HG02571 (cell line): ENCODE data around the gene BBX.
A peak's percentile ranks its signal among the peaks of the same experiment; 100 is the strongest.

Experiments
- ATAC-seq: cut with Tn5 transposase; IDR thresholded peaks from one replicate; pipeline ENCODE4 v1.9.1; 2021; ENCODE audit warnings: mild to moderate bottlenecking, moderate library complexity; ENCODE audit not compliant: unreplicated experiment

The BBX gene

GRCh38 chr3:107596639-107597038 lies 73.9 kb downstream of the BBX start:
- ATAC-seq: no peak

- peak; percentile 93 for ATAC-seq
These were observed 76.4 kb downstream of the BBX start for GRCh38 chr3:107598926-107599771.

DNA sequence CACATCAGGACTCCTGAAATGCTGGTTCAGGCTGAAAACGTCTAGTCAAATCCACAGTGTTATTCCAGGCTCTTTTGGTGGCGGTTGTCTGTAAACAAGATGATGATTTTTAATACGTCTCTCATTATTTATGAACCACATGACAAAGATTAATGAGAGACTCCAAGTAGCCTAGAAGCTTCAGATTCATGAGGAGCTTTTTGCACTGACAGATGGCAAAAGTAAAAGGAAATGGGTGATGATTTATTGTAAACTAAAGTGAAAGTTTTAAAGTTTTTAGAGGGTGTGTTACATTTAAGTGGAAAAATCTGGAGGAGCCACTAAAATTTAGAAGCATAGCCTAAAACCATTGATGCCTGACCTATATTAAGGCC lies 77.0 kb downstream of the BBX start:
- ATAC-seq: no peak

GRCh38 chr3:107600780-107601179 lies 78.0 kb downstream of the BBX start:
- ATAC-seq: no peak

- ATAC-seq: no peak
These were observed 81.5 kb downstream of the BBX start for GRCh38 chr3:107604057-107604822.

- no peak for ATAC-seq
These were observed 89.2 kb downstream of the BBX start for GRCh38 chr3:107611775-107612469.

DNA sequence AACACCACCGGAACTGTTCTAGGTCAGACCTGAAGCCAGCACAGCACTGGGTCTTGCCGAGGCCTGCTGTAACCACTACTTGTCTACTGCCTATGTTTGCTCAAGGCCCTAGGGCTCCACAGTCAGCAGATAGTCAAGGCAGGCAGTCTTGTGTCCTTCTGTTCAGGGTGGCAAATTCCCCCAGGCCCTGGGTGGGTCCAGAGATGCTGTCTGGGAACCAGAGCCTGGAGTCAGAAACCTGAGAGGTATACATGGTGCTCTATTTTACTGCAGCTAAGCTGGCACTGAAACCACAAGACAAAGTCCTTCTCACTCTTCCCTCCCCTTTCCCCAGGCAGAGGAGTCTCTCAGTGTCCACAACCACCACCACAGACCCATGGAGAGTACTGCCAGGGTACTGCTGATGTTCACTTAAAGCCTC lies 89.9 kb downstream of the BBX start:
- ATAC-seq: no peak

GRCh38 chr3:107619549-107619948 lies 96.8 kb downstream of the BBX start:
- ATAC-seq: no peak

DNA sequence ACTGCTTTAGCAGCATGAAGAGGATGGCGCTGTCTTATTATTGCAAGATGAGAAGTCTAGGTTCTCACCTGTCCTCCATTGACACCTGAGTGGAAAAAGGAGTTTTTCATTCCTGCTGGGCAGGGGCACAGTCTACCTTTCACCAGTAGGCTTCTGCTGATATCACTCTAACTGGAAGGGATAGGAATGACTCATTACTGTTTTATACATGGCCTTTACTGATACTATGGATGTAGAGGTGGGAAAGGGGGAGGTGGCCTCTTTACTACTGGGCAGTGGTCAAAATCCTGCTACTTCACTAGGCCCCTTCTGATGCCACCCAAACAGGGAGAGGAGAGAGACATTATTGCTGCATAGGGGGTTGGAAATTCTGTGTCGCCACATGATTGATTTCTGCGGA lies 97.8 kb downstream of the BBX start:
- ATAC-seq: no peak

DNA sequence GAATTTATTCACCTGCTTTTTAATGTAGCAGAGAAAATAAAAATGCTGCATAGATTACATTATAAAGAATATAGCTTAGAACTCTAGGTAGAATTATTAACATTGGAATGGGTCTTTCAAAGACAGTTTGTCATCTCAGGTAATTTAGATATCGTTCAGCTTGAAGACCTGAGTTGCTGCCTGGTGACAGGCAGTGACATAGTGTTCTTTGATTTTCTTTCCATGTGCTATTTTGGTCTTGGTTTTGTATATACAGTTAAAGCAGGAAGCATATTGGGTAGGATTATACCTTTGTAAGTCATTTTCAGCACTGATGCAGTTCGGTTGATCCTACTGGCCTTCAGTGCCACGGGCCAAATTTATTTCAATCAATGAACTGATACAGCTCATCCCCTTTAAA lies 98.7 kb downstream of the BBX start:
- no peak for ATAC-seq

GRCh38 chr3:107627962-107628542 lies 105.3 kb downstream of the BBX start:
- ATAC-seq: no peak

DNA sequence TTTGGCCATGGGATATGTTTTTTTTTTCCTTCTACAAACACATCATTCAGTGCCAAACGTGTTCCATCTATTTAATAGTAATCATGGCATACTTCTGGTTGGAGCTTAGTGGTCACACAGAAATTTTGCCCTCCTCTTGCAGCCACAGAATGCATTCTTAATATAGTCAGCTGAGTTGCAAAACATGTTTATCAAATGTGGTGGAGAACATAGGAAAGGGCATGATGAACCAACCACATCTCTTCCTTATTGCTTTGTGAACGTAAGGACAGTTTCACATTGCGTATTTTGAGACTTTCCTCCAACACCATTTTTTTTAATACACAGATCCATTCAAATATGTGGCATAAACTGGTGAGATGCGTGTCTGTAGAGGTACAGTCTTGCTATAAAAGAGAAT lies 106.8 kb downstream of the BBX start:
- ATAC-seq: no peak

DNA sequence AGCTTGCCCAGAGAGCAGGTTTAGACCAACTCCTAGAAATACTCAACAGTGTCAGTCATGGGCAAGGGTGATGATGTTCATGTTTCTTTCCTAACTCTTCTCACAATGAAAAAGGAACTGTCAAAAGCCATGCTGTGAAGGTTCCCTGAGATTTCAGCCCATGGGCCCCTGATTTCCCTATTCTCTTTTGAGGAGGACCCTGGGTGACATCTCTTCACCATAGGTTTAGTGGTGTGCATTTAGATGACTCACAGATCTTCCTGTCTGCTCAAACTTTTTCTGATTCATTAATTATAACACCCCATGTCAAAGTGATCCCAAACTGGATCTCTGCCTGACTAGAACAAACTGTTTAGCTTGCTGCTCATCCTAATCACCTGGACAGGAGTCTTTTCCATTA lies 108.0 kb downstream of the BBX start:
- no peak for ATAC-seq

GRCh38 chr3:107632576-107632975 lies 109.8 kb downstream of the BBX start:
- no peak for ATAC-seq

GRCh38 chr3:107633327-107634098 lies 110.8 kb downstream of the BBX start:
- ATAC-seq: peak; percentile 96

- peak; percentile 24 for ATAC-seq
These were observed 111.3 kb downstream of the BBX start for GRCh38 chr3:107634099-107634489.

DNA sequence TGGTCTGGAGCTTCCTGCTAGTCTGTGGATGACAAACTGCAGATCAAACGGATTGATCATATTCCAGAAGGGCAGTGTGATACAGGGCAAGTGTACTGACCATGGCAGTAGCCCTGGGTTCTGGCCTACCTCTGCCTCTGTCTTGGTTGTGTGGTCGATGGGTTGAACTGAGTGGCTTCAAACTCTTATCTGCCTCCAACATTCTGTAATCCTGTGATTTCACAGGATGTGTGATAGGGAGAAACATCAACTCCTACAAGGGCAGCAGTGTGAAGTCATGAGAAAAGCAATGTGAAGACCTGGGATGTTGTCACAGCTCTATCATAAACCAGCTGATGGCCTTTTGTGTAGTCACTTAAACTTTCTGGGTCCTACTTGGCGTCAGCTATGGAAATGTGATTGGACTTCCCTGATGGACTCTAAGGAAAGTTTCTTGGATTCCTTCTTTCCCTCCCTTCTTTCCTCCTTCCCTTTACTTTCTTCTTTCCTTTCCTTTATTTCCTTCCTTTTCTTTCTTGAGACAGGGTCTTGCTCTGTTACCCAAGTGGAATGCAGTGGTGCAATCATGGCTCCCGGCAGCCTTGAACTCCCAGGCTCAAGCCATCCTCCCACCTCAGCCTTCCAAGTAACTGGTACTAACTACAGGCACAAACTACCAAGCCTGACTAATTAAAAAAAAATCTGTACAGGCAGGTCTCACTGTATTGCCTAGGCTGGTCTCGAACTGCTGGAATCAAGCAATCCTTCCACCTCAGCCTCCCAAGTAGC lies 114.8 kb downstream of the BBX start:
- no peak for ATAC-seq

- no peak for ATAC-seq
These were observed 119.0 kb downstream of the BBX start for GRCh38 chr3:107641572-107642307.
